Liver (tissue), 9 donors: ENCODE results near the gene LMNTD2. TPM values are rescaled to one million over a fixed set of nuclear protein-coding genes. Genes with fewer than 3 reads are reported as not detected.

Experiments
- DNase-seq: peaks from one replicate; pipeline ENCODE4 v3.0.0-alpha.2; 2017; ENCODE audit warnings: low spot score
- H3K27ac ChIP-seq, 2 donors: one replicate each; pipeline ENCODE4 v1.7.0; 2013; ENCODE audit warnings: inconsistent platforms in 2 of 2, low read length in 2 of 2, control low read depth in 1 of 2, low read depth in 1 of 2, mild to moderate bottlenecking in 1 of 2
- H3K27me3 ChIP-seq, 4 donors: one replicate each; pipeline versions ENCODE4 v1.6.1 to v1.7.0; 2013; ENCODE audit warnings: low read length in 3 of 4, inconsistent platforms in 1 of 4, mild to moderate bottlenecking in 1 of 4, moderate library complexity in 1 of 4; ENCODE audit not compliant: control insufficient read depth in 4 of 4, insufficient read depth in 4 of 4
- H3K36me3 ChIP-seq, 4 donors: one replicate each; pipeline versions ENCODE4 v1.6.1 to v1.7.0; 2013; ENCODE audit warnings: low read length in 3 of 4, mild to moderate bottlenecking in 3 of 4, low read depth in 1 of 4, moderate library complexity in 1 of 4; ENCODE audit not compliant: control insufficient read depth in 4 of 4, insufficient read depth in 3 of 4
- H3K4me1 ChIP-seq, 4 donors: one replicate each; pipeline versions ENCODE4 v1.6.1 to v1.7.0; 2013; ENCODE audit warnings: low read length in 3 of 4, mild to moderate bottlenecking in 3 of 4, moderate library complexity in 1 of 4; ENCODE audit not compliant: control insufficient read depth in 4 of 4, insufficient read depth in 4 of 4
- H3K4me3 ChIP-seq, 3 donors: one replicate each; pipeline versions ENCODE4 v1.6.1 to v1.7.0; 2013; ENCODE audit warnings: low read length in 3 of 3, control low read depth in 1 of 3, low read depth in 1 of 3, mild to moderate bottlenecking in 1 of 3
- H3K9ac ChIP-seq, 2 donors: one replicate each; pipeline ENCODE4 v1.7.0; 2013; ENCODE audit warnings: low read length in 2 of 2, mild to moderate bottlenecking in 2 of 2, moderate library complexity in 2 of 2, control low read depth in 1 of 2, low read depth in 1 of 2
- H3K9me3 ChIP-seq, 4 donors: one replicate each; pipeline versions ENCODE4 v1.6.1 to v1.7.0; 2013; ENCODE audit warnings: low read length in 3 of 4; ENCODE audit not compliant: control insufficient read depth in 4 of 4
- ATF3 ChIP-seq: IDR thresholded peaks from 2 replicates; pipeline ENCODE4 v1.6.1; 2016; ENCODE audit warnings: antibody characterized with exemption
- CTCF ChIP-seq: fragments of 150-350 bp; IDR thresholded peaks from 2 replicates; pipeline ENCODE4 v1.5.1; 2017; ENCODE audit warnings: improper control_type of control experiment, low read depth, low read length; ENCODE audit not compliant: missing input control
- EGR1 ChIP-seq, 2 donors: IDR thresholded peaks; 2 replicates each; pipeline ENCODE4 v1.6.1; 2016 to 2018; ENCODE audit warnings: antibody characterized with exemption in 2 of 2, low read depth in 2 of 2
- HNF4A ChIP-seq, 2 donors: conservative IDR thresholded peaks; 2 replicates each; pipeline ENCODE4 v1.6.1; 2016; ENCODE audit warnings: antibody characterized with exemption in 2 of 2, mild to moderate bottlenecking in 2 of 2
- HNF4G ChIP-seq: IDR thresholded peaks from 2 replicates; pipeline ENCODE4 v1.6.1; 2016; ENCODE audit warnings: antibody characterized with exemption
- JUND ChIP-seq, 2 donors: IDR thresholded peaks; 2 replicates each; pipeline ENCODE4 v1.6.1; 2016; ENCODE audit warnings: antibody characterized with exemption in 2 of 2
- MAX ChIP-seq: IDR thresholded peaks from 2 replicates; pipeline ENCODE4 v1.6.1; 2016; ENCODE audit warnings: antibody characterized with exemption
- NR2F2 ChIP-seq: IDR thresholded peaks from 2 replicates; pipeline ENCODE4 v1.6.1; 2016; ENCODE audit warnings: antibody characterized with exemption
- RAD21 ChIP-seq, 2 donors: IDR thresholded peaks; 2 replicates each; pipeline ENCODE4 v1.6.1; 2016; ENCODE audit warnings: antibody characterized with exemption in 2 of 2, mild to moderate bottlenecking in 2 of 2
- REST ChIP-seq: IDR thresholded peaks from 2 replicates; pipeline ENCODE4 v1.6.1; 2016; ENCODE audit warnings: antibody characterized with exemption, mild to moderate bottlenecking
- SP1 ChIP-seq: IDR thresholded peaks from 2 replicates; pipeline ENCODE4 v1.6.1; 2018; ENCODE audit warnings: antibody characterized with exemption, mild to moderate bottlenecking
- YY1 ChIP-seq: IDR thresholded peaks from 2 replicates; pipeline ENCODE4 v1.6.1; 2016; ENCODE audit warnings: antibody characterized with exemption, mild to moderate bottlenecking
- ZBTB33 ChIP-seq: IDR thresholded peaks from 2 replicates; pipeline ENCODE4 v1.6.1; 2016; ENCODE audit warnings: antibody characterized with exemption
- WGBS: extraction: QIAGEN DNeasy Blood & Tissue Kit; methylation state at CpG from one replicate; pipeline ENCODE4 v1.1.7; 2013; 5-methylcytosine and 5-hydroxymethylcytosine counted together
- polyA plus RNA-seq, 2 donors: library from polyadenylated mRNA; stranded (reverse) in 1 of 2; unstranded in 1 of 2; fragments of 200-250 nt in 1 of 2; fragments of >200 nt in 1 of 2; fragmentation: Nextera tagmentation in 1 of 2; extraction: Ambion mirVana in 1 of 2; gene quantifications; one replicate each; pipeline versions ENCODE4 v1.2.1 to v1.2.3, GENCODE V29; 2013 to 2015
- total RNA-seq, 2 donors: library from RNA; depleted of rRNA; stranded (reverse); fragments of >200 nt; gene quantifications; one replicate each; pipeline ENCODE4 v1.2.3, GENCODE V29; 2014
- donor health status: healthy.
- donor health status: healthy.
- donor health status: healthy.
- donor health status: healthy.
- donor health status: healthy.

The LMNTD2 gene
- total and polyA plus RNA-seq, 4 donors, result 1.2 to 4.6 (median 2.3) TPM

GRCh38 chr11:607971-608659 is 47.6 kb upstream of the LMNTD2 start:
- H3K36me3 ChIP-seq, result peaks cover 29 to 61% (median 37%) of the 10 kb centered on the region in 4 donors
- H3K4me3 ChIP-seq, result no peak overlapping the region
- no peak overlapping the region for H3K9ac ChIP-seq
- WGBS, result 84% methylated on average over 45 of the region's 45 CpGs
- H3K4me1 ChIP-seq, result peaks cover 20 to 79% (median 43%) of the 10 kb centered on the region in 4 donors
- no peaks in the 10 kb centered on the region for H3K9me3 ChIP-seq
- no peak for DNase-seq
- TF ChIP-seq CTCF (no peak), EGR1 (IDR thresholded peaks at IDR 0.05; ENCODE audit: low read depth in 2 of 2) (no peak), HNF4A (conservative IDR thresholded peaks at IDR 0.05) (no peak)
- H3K27ac ChIP-seq, result no peak overlapping the region
- H3K27me3 ChIP-seq, result no peaks in the 10 kb centered on the region

GRCh38 chr11:607020-607780 is 46.7 kb upstream of the LMNTD2 start:
- H3K4me3 ChIP-seq, result no peak overlapping the region
- no peaks in the 10 kb centered on the region for H3K9me3 ChIP-seq
- 88% methylated on average over 35 of the region's 35 CpGs for WGBS
- no peaks in the 10 kb centered on the region for H3K27me3 ChIP-seq
- TF ChIP-seq EGR1 (IDR thresholded peaks at IDR 0.05; ENCODE audit: low read depth in 2 of 2), result no peak
- no peak for TF ChIP-seq SP1
- no peak for TF ChIP-seq NR2F2
- no peak for TF ChIP-seq REST
- TF ChIP-seq ZBTB33, result no peak
- TF ChIP-seq JUND (IDR thresholded peaks at IDR 0.05), result no peak
- no peak for TF ChIP-seq YY1
- TF ChIP-seq HNF4G, result no peak
- TF ChIP-seq CTCF, result no peak
- TF ChIP-seq ATF3, result no peak
- TF ChIP-seq RAD21 (IDR thresholded peaks at IDR 0.05), result no peak
- TF ChIP-seq MAX, result no peak
- DNase-seq, result no peak
- H3K27ac ChIP-seq, result peak overlapping the region in 1 of 2 donors; percentile 1
- no peak overlapping the region for H3K9ac ChIP-seq
- peaks cover 15 to 74% (median 36%) of the 10 kb centered on the region in 4 donors for H3K4me1 ChIP-seq
- H3K36me3 ChIP-seq, result peaks cover 29 to 59% (median 35%) of the 10 kb centered on the region in 4 donors
